Epithelial cell of esophagus (primary cell): ENCODE data around the gene COL18A1.

Source experiments
- DNase-seq: peaks from one replicate; pipeline ENCODE4 v3.0.0; 2010; ENCODE audit warnings: low read depth
- H3K4me3 ChIP-seq: 2 replicates; pipeline ENCODE4 v1.5.1; 2011; ENCODE audit warnings: mild to moderate bottlenecking, low read length, control low read depth
- TF ChIP-seq, protein P1 (sequence below): IDR thresholded peaks from 2 replicates; pipeline ENCODE4 v1.5.1; 2011; ENCODE audit warnings: low read depth, mild to moderate bottlenecking, low read length, control low read depth, inconsistent platforms; ENCODE audit not compliant: insufficient read depth; ENCODE audit errors: missing control alignments

Gene COL18A1

DNA sequence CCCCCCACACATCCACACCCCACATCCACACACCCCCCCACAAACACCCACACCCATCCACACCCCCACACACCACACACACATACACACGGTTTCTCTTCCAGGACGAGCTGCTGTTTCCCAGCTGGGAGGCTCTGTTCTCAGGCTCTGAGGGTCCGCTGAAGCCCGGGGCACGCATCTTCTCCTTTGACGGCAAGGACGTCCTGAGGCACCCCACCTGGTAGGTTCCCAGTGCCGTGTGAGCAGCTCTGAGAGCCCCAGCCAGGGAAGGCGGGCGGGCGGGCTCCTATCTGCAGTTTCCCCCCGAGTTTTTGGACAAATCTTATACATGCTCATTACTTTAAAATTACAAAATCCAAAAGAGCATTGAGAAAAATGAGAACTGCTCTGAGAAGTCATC lies 106.0 kb downstream of the COL18A1 start:
- H3K4me3 ChIP-seq, result no peak overlapping the region
- TF ChIP-seq, protein P1, sequence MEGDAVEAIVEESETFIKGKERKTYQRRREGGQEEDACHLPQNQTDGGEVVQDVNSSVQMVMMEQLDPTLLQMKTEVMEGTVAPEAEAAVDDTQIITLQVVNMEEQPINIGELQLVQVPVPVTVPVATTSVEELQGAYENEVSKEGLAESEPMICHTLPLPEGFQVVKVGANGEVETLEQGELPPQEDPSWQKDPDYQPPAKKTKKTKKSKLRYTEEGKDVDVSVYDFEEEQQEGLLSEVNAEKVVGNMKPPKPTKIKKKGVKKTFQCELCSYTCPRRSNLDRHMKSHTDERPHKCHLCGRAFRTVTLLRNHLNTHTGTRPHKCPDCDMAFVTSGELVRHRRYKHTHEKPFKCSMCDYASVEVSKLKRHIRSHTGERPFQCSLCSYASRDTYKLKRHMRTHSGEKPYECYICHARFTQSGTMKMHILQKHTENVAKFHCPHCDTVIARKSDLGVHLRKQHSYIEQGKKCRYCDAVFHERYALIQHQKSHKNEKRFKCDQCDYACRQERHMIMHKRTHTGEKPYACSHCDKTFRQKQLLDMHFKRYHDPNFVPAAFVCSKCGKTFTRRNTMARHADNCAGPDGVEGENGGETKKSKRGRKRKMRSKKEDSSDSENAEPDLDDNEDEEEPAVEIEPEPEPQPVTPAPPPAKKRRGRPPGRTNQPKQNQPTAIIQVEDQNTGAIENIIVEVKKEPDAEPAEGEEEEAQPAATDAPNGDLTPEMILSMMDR, result no peak
- DNase-seq, result no peak

DNA sequence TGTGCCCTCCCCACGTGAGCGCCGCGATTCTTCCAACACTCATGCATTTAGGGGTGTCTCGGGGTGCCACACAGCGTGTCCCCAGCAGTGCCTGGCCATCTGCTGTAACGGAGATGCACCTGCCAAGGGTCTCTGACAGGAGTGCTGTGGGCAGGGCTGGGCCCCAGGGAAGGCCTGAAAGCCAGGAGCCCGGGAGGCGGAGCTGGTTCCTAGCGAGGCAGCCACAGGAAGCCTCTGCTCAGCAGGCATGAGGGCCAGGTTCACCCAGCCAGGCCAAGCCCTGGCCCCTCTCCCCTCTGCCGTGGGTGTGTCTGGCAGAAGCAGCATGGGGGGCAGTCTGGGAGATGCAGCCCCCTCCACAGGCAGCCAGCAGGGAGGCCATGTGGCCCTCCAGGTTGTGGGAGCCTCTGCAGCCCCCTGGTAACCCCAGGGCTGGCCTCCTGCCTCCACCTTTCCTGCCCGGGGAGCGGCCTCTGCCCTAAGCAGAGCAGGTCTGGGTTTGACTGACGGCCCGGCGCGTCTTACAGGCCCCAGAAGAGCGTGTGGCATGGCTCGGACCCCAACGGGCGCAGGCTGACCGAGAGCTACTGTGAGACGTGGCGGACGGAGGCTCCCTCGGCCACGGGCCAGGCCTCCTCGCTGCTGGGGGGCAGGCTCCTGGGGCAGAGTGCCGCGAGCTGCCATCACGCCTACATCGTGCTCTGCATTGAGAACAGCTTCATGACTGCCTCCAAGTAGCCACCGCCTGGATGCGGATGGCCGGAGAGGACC lies 106.9 kb downstream of the COL18A1 start:
- no peak overlapping the region for H3K4me3 ChIP-seq
- TF ChIP-seq, protein P1, result no peak
- DNase-seq, result no peak

DNA sequence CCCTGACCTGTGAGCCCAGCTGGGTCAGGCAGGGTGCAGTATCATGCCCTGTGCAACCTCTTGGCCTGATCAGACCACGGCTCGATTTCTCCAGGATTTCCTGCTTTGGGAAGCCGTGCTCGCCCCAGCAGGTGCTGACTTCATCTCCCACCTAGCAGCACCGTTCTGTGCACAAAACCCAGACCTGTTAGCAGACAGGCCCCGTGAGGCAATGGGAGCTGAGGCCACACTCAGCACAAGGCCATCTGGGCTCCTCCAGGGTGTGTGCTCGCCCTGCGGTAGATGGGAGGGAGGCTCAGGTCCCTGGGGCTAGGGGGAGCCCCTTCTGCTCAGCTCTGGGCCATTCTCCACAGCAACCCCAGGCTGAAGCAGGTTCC lies 107.6 kb downstream of the COL18A1 start:
- H3K4me3 ChIP-seq, result no peak overlapping the region
- DNase-seq, result no peak
- TF ChIP-seq, protein P1, result no peak

DNA sequence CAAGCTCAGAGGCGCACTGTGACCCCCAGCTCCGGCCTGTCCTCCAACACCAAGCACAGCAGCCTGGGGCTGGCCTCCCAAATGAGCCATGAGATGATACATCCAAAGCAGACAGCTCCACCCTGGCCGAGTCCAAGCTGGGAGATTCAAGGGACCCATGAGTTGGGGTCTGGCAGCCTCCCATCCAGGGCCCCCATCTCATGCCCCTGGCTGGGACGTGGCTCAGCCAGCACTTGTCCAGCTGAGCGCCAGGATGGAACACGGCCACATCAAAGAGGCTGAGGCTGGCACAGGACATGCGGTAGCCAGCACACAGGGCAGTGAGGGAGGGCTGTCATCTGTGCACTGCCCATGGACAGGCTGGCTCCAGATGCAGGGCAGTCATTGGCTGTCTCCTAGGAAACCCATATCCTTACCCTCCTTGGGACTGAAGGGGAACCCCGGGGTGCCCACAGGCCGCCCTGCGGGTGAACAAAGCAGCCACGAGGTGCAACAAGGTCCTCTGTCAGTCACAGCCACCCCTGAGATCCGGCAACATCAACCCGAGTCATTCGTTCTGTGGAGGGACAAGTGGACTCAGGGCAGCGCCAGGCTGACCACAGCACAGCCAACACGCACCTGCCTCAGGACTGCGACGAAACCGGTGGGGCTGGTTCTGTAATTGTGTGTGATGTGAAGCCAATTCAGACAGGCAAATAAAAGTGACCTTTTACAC lies 108.2 kb downstream of the COL18A1 start:
- TF ChIP-seq, protein P1, result no peak
- no peak overlapping the region for H3K4me3 ChIP-seq
- DNase-seq, result peak; percentile 28

DNA sequence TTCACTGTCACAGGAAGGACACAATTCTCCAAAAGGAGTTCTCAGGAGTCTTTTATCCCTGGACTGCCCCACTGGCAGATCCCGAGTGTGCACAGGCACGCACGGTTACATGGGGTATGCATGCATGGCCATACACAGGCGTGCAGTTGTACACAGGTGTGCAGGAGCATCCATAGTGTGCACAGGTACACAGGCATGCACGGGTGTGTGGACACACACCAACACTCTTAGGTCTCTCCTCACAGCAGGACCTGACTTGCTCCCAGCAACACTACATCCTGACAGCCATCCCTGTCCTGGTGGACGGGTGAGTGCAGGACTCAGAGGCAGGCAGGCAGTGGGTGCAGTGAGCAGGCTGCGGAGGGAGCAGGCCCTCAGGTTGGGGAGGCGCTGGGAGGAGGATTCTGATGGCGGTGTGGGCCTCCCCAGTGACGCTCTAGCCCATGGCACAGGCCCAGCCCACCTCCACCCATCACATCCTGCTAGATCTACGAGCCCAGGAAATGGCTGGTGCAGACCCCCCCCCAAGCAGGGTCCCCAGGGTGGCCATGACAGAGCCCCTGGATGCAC lies 108.9 kb downstream of the COL18A1 start:
- no peak for DNase-seq
- H3K4me3 ChIP-seq, result no peak overlapping the region
- TF ChIP-seq, protein P1, result no peak

DNA sequence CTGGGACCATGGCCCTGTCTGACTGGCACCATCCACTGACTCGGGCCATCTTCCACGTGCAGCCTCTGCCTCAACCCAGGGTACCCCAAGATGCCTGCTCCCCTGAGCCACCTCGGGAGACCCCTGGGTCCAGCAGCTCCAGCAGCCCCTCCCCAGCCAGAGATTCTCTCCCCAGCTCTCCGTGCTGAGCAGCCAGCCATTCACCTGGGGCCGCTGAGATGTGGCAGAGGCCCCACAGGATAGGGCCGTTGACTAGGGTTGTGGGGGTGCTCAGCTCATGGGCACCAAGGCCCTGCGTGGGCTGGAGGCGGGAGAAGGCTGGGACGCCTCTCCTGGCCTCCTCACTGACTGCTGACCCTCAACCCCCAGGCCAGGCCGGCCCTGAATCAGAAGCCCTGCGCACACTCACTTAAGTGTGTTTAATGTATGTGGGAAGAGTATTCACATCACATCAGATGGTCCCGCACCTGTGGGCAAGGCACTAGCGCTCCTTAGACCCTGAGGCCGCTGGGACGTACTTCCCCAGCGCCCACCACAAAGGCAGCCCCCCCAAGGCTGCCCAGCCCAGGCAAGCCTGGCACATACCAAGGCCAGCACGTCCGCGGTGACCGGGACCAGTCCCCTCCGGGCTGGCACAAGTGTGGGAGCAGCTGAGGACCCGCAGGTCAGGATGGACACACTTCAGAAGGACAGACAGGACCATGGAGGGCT lies 109.5 kb downstream of the COL18A1 start:
- TF ChIP-seq, protein P1, result no peak
- no peak for DNase-seq
- H3K4me3 ChIP-seq, result no peak overlapping the region
